ENCODE results near the gene CLCN5.

CLCN5 gene

DNA sequence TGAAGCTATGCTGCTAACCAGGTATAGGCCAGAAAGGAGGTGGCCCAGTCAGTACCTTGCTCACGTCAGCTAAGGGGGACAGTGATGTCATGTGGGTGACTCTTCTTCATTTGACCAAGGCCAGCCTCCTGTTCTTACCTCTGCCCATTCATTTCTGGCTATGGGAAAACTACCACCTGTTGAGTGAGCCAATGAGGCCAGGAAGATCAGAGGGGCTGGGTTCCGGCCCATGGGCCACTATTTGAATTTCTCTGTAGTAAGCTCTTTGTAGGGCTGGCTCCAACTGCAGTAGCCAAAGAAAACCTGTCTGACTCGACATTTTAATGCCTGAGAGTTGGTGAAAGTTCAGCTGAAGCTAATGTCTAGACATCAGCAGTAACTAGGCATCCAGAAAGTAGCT is 175.8 kb downstream of the CLCN5 start:
- in situ Hi-C loops (cut with MboI; ENCODE audit: low sequenced_read_pairs, unreplicated experiment) = loop anchor here (25.0 kb wide), 1 partner anchor 186 kb away; the partner anchor contains the start of gene CLCN5
- no peak for DNase-seq (ENCODE audit: low spot score)
- TF ChIP-seq, protein P1, sequence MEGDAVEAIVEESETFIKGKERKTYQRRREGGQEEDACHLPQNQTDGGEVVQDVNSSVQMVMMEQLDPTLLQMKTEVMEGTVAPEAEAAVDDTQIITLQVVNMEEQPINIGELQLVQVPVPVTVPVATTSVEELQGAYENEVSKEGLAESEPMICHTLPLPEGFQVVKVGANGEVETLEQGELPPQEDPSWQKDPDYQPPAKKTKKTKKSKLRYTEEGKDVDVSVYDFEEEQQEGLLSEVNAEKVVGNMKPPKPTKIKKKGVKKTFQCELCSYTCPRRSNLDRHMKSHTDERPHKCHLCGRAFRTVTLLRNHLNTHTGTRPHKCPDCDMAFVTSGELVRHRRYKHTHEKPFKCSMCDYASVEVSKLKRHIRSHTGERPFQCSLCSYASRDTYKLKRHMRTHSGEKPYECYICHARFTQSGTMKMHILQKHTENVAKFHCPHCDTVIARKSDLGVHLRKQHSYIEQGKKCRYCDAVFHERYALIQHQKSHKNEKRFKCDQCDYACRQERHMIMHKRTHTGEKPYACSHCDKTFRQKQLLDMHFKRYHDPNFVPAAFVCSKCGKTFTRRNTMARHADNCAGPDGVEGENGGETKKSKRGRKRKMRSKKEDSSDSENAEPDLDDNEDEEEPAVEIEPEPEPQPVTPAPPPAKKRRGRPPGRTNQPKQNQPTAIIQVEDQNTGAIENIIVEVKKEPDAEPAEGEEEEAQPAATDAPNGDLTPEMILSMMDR (IDR thresholded peaks at IDR 0.05; ENCODE audit: borderline replicate concordance, control extremely low read depth, extremely low read depth, insufficient read depth, missing control alignments) = no peak

DNA sequence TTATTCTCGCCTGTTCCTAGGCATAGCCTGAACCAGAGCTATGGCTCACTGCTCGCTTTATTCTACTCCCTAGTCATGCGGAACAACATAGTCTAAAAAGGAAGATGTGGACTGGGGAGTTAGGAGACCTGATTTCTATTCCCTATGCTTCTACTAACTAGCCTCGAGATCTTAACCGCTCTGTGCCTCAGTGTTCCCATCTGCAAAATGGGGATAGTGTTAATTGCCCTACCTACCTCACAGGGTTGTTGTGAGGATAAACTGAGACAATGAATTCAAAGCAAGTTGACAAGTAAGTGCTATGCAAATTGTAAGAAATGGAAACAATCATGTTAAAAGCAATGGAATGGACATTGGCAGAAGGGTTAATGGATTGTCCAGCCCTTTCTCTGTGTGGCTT is 176.4 kb downstream of the CLCN5 start:
- in situ Hi-C loops (cut with MboI; ENCODE audit: low sequenced_read_pairs, unreplicated experiment) = loop anchor here (25.0 kb wide), 1 partner anchor 186 kb away; the partner anchor contains the start of gene CLCN5
- no peak for DNase-seq (ENCODE audit: low spot score)
- TF ChIP-seq, protein P1 (IDR thresholded peaks at IDR 0.05; ENCODE audit: borderline replicate concordance, control extremely low read depth, extremely low read depth, insufficient read depth, missing control alignments) = no peak

- no peak for DNase-seq (ENCODE audit: low spot score)
- TF ChIP-seq, protein P1 (IDR thresholded peaks at IDR 0.05; ENCODE audit: borderline replicate concordance, control extremely low read depth, extremely low read depth, insufficient read depth, missing control alignments) = no peak
- in situ Hi-C loops (cut with MboI; ENCODE audit: low sequenced_read_pairs, unreplicated experiment) = loop anchor here (25.0 kb wide), 1 partner anchor 187 kb away; the partner anchor contains the start of gene CLCN5
Observed at GRCh38 chrX:50099331-50099730, 176.9 kb downstream of the CLCN5 start.

GRCh38 chrX:50100188-50100587 is 177.8 kb downstream of the CLCN5 start:
- in situ Hi-C loops (cut with MboI; ENCODE audit: low sequenced_read_pairs, unreplicated experiment) = no loop called here
- no peak for DNase-seq (ENCODE audit: low spot score)
- TF ChIP-seq, protein P1 (IDR thresholded peaks at IDR 0.05; ENCODE audit: borderline replicate concordance, control extremely low read depth, extremely low read depth, insufficient read depth, missing control alignments) = no peak

DNA sequence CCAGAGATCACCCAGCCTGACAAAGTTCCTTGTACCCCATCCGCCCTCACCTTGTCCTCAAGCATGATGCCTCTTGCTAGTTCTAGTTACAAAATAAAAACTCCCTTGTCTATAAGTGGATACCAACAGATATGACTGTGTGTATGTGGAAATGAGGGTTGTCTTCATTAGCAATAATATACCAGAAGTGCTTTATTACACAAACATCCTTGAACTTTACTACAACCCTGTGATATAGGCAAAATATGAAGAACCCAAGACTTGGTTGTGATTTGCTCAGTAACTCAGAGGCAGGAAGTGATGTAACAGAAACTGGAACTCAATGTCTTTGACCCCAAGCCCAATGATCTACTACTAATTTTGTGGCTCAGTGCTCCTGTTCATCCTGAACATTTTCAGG is 180.8 kb downstream of the CLCN5 start:
- TF ChIP-seq, protein P1 (IDR thresholded peaks at IDR 0.05; ENCODE audit: borderline replicate concordance, control extremely low read depth, extremely low read depth, insufficient read depth, missing control alignments) = no peak
- no peak for DNase-seq (ENCODE audit: low spot score)
- in situ Hi-C loops (cut with MboI; ENCODE audit: low sequenced_read_pairs, unreplicated experiment) = no loop called here

- in situ Hi-C loops (cut with MboI; ENCODE audit: low sequenced_read_pairs, unreplicated experiment) = no loop called here
- TF ChIP-seq, protein P1 (IDR thresholded peaks at IDR 0.05; ENCODE audit: borderline replicate concordance, control extremely low read depth, extremely low read depth, insufficient read depth, missing control alignments) = no peak
- DNase-seq (ENCODE audit: low spot score) = no peak
Observed at GRCh38 chrX:50103866-50104566, 181.6 kb downstream of the CLCN5 start.

Data from GM13976 (cell line).